GM19372 (cell line): ENCODE data around the gene MAML2.
A peak's percentile ranks its signal among the peaks of the same experiment; 100 is the strongest.
"Not testable (repeated sequence)": the region's sequence is repeated elsewhere in the genome, so short reads cannot be mapped to it uniquely, and the experiment has no call there.

Experiments
- ATAC-seq: cut with Tn5 transposase; IDR thresholded peaks from one replicate; pipeline ENCODE4 v1.9.1; 2021; ENCODE audit warnings: mild to moderate bottlenecking, low read depth, moderate library complexity; ENCODE audit not compliant: unreplicated experiment

The MAML2 gene

GRCh38 chr11:96196181-96196662 is 146.8 kb downstream of the MAML2 start:
- ATAC-seq, result no peak

DNA sequence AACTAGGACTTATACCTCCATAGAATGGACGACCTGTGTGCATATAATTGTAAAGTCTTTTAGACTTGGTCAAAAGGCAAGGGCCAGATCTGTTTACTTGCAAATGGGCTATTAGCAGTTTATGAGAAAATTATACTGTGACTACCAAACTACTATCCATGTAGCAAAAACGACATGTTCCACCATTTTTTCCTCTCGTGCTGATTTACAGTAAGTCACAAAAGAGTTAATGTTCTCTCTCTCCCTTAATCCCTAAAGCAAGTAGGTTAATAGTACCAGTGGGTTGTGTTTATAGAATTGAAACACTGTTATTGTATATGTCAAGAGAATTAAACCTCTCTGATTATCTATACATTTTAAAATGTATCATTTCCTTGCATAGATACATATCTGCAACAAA is 147.3 kb downstream of the MAML2 start:
- no peak for ATAC-seq

- ATAC-seq, result no peak
Measured at GRCh38 chr11:96194581-96195374, 148.2 kb downstream of the MAML2 start.

DNA sequence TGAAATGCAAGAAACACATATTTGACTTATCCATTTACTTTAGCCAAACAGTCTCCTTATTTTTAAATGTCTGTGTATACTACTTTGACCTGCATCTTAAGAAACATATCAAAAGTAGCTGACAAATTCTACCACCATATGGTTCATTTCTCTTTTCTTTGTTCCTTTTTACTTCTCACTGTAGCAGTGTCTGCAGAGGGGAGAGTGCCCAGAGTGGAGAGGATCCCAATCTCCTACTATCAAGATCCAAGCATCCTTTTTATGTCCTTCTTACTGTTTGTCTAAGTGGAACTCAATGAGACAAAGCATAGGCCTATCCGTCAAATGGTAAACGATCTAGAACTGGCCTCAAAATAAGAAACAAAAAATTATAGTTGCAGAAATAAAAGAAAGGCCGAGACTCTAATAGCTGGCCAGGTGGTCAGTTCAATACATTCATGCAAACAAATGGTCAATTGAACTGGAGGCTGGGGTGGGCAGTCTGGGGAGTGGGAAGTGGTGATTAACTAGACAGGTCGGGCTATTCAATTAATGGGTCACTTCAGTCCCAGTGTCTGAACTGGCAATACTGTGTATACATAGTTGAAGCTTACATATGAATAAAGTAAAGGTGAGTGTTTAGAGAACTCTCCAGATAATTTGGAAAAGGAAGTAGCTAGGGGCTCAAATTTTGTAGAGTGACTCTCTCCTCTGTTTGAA is 149.1 kb downstream of the MAML2 start:
- no peak for ATAC-seq

- ATAC-seq, result no peak
Measured at GRCh38 chr11:96191752-96192151, 151.2 kb downstream of the MAML2 start.

- ATAC-seq, result no peak
Measured at GRCh38 chr11:96189351-96189750, 153.6 kb downstream of the MAML2 start.

DNA sequence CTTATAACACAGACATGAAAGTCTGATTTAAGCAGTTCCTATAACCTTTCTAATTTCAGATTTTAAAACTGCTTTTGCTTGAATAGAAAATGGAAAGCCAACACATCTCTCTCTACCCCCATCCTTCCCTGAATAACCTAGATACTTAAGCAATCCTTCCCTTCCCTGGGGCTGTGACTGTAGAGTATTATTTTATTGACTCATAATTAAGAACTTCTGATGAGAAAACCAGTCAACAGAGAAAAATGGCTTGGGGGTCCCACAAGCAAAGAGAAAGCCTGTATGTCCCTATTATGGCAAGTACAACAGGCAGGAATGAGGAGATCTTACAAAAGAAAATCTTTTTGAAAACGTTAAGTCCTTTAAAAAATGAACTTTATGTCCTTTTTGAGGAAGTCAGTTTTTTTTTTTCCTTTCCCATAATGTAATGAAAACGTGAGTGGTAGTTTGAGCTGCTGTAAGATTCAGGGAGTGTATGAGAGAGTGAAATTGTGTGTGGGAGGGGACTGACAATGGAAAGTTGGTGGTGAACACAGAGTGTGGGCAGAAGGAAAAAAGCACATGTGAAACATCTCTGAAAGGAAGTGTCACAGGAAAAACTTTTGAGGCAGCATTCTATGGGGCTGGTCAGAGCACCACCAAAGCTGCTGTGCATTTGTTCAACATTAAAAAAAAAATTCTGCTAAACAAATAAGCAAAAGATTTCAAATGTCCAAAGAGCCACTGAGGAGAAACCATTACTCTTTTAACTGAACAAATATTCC is 154.6 kb downstream of the MAML2 start:
- peak; percentile 53 for ATAC-seq

GRCh38 chr11:96187822-96188221 is 155.2 kb downstream of the MAML2 start:
- no peak for ATAC-seq

GRCh38 chr11:96186806-96187205 is 156.2 kb downstream of the MAML2 start:
- ATAC-seq, result no peak

DNA sequence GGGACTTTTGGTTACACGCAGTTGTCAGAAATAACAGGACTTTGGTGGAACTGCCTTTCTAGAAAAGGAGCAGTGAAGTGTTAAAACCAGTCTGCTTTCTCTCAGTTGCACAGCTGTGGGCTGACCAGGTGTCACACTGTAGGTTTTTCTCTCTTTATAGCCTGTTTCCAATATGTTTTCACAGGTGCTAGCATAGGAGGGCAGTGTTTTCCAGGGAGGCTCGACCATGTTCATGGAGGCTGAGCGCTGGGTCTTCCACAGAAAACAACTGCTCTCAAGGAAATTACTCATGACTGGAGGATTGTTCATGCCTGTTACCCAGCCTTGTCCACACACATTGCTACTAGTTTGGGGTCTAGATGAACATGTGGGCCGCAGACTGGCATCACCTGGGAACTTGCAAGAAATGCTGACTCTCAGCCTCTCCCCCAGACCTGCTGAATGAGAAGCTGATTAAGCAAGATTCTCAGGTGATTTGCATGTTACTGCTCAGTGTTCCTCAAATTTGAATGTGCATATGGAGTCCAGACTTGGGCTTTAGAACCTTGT is 157.7 kb downstream of the MAML2 start:
- peak; percentile 56 for ATAC-seq

GRCh38 chr11:96180937-96181336 is 162.1 kb downstream of the MAML2 start:
- not testable (repeated sequence) for ATAC-seq

GRCh38 chr11:96180341-96180740 is 162.7 kb downstream of the MAML2 start:
- no peak for ATAC-seq

GRCh38 chr11:96179905-96180304 is 163.1 kb downstream of the MAML2 start:
- no peak for ATAC-seq

- ATAC-seq, result no peak
Measured at GRCh38 chr11:96178887-96179279, 164.1 kb downstream of the MAML2 start.

GRCh38 chr11:96178049-96178886 is 164.7 kb downstream of the MAML2 start:
- no peak for ATAC-seq

DNA sequence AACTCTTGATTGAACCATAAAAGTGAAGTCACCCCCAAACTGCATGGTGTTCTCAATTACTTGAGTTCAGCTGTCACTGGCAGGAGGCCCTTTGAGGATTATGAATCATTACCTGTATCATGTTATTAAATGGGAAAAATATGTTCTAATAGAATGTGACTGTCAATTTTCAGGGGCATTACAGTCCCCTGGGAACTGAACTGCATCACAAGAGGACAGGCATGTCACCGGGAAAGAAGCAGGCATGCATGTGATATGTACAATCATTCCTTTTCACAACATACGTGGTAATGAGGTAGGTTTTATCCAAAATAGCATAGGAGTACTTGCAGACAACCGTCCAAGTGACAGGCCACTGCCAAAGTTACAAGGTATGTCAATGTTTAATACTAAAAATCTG is 165.8 kb downstream of the MAML2 start:
- no peak for ATAC-seq

DNA sequence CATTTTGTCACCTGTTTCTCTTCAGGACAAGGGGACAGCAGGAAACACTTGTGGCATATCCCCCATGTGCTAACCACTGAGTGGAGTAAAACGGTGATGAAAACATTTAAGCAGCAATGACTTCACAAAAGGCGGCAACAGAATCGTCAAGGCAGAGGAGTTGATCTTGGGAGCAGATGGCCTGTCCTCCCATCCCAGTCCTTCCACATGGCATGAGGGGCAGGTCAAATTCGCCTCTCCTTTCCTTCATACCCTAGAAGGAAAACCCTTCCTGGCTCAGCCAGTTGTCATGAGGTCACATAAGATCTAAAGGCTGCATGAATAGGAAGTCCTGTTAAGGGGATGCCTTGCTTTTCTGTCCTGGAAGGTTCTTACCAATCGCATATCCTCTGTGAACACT is 169.1 kb downstream of the MAML2 start:
- no peak for ATAC-seq

DNA sequence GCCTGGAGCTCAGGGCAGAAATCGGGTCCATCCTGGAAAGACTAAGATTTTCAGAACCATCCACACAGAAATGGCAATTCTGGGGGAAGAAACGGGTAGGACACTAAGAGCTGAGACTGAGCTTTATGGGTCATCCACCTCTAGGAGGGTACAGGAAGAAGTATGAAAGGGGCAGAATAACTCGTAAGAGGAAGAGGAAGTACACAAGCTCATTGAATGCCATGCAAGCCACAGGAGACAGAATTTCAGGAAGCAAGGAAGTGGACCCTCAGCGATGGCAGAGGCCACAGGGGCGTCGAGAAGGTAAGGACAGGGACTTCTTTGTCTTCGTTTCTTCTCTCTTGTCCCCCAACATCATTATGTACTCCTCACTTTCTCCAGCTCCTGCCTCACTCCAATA is 169.6 kb downstream of the MAML2 start:
- ATAC-seq, result no peak

DNA sequence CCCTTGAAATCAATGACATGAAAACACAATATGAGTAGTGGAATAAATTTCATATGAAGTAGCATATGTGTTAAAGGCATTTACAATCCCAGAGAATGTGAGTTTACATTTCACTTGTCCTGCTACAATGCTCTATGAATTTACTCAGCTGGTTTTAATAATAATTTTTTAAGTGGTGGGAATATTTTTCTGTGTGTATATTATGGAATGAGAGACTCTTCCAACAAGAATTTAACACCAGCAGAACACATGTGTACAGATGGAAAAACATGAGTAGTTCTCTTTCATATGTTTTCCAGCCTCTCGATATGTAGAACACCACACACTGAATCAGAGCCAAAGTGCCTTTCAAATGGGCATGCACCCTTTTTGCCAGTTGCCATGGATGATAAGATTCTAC is 170.4 kb downstream of the MAML2 start:
- ATAC-seq, result no peak

GRCh38 chr11:96169250-96169649 is 173.7 kb downstream of the MAML2 start:
- ATAC-seq, result no peak
